SK-N-MC (cell line): ENCODE results near the gene KLRC2.
"Not testable (repeated sequence)": the region's sequence is repeated elsewhere in the genome, so short reads cannot be mapped to it uniquely, and the experiment has no call there.

ENCODE experiments used
- DNase-seq: peaks from one replicate; pipeline ENCODE4 v3.0.0-alpha.2; 2011; ENCODE audit warnings: low read depth, low spot score
- H3K27ac ChIP-seq: fragments of 200-600 bp; sonication (generic); 2 replicates; pipeline ENCODE4 v1.5.1; 2016; ENCODE audit warnings: mixed run types
- H3K36me3 ChIP-seq: fragments of 200-600 bp; sonication (generic); 2 replicates; pipeline ENCODE4 v1.6.1; 2017; ENCODE audit warnings: antibody characterized with exemption, low read length, mixed read lengths; ENCODE audit not compliant: insufficient read depth
- H3K4me3 ChIP-seq: fragments of 200-600 bp; sonication (generic); 2 replicates; pipeline ENCODE4 v1.5.1; 2016
- H3K9ac ChIP-seq: fragments of 200-600 bp; sonication (generic); 2 replicates; pipeline ENCODE4 v1.8.0; 2017; ENCODE audit warnings: mixed run types, mixed read lengths; ENCODE audit not compliant: insufficient read length
- H3K9me3 ChIP-seq: fragments of 200-600 bp; sonication (generic); 2 replicates; pipeline ENCODE4 v1.6.1; 2017; ENCODE audit warnings: low read depth, mild to moderate bottlenecking, antibody characterized with exemption, low read length, moderate library complexity, mixed read lengths
- EZH2 ChIP-seq: fragments of 200-600 bp; sonication (generic); IDR thresholded peaks from one replicate; pipeline ENCODE4 v1.6.1; 2017; ENCODE audit warnings: antibody characterized with exemption
- FOXP2 ChIP-seq: optimal IDR thresholded peaks from 2 replicates; pipeline ENCODE3; 2011; ENCODE audit warnings: mild to moderate bottlenecking, moderate library complexity; ENCODE audit not compliant: insufficient read depth; ENCODE audit errors: extremely low read length, control extremely low read depth
- POLR2AphosphoS5 ChIP-seq: IDR thresholded peaks from 2 replicates; pipeline ENCODE4 v1.6.1; 2012; ENCODE audit warnings: mild to moderate bottlenecking, low read depth, low read length, borderline replicate concordance

The KLRC2 gene

GRCh38 chr12:10435816-10436215, at the start of gene KLRC2:
KLRC2 (minus strand) TSS chr12:10436010; CDS start chr12:10435986, 24 bp downstream.
- H3K27ac ChIP-seq, H3K36me3 ChIP-seq, H3K9me3 ChIP-seq, H3K4me3 ChIP-seq, DNase-seq, H3K9ac ChIP-seq: not testable (repeated sequence)

DNA sequence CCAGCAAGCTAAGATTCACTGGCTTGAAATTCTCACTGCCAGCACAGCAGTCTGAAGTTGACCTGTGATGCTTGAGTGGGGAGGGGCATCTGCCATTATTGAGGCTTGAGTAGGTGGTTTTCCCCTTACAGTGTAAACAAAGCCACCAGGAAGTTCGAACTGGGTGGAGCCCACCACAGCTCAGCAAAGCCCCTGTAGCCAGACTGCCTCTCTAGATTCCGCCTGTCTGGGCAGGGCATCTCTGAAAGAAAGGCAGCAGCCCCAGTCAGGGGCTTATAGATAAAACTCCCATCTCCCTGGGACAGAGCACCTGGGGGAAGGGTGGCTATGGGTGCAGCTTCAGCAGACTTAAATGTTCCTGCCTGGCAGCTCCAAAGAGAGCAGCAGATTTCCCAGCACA, 46.1 kb upstream of the KLRC2 start:
- not testable (repeated sequence) for H3K27ac ChIP-seq, H3K36me3 ChIP-seq, H3K4me3 ChIP-seq, DNase-seq, H3K9me3 ChIP-seq, H3K9ac ChIP-seq

GRCh38 chr12:10472808-10473207, 37.0 kb upstream of the KLRC2 start:
- not testable (repeated sequence) for H3K27ac ChIP-seq, DNase-seq, H3K9ac ChIP-seq, H3K9me3 ChIP-seq, H3K36me3 ChIP-seq, H3K4me3 ChIP-seq

DNA sequence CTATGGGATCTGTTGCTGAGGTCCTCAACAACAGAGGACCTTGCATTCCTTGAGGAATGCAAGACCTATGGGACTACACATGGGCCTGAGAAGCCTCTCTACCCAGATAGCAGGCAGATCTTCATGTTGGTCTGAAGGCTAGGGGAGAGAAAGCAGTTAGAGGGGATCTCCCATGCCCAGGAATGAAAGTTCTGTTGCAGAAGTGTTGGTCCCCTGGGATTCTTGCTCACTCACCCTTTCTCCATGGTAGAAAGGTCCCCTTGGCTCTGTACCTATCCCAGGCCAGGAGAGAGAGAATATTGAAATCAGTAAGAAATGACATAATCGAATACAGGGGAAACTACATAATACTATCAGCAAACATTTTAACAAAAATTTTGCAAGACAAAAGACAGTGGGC, 33.9 kb upstream of the KLRC2 start:
- DNase-seq = no peak
- Histone ChIP-seq H3K9ac (no peak overlapping the region), H3K27ac (no peak overlapping the region), H3K36me3 (no peaks in the 10 kb centered on the region), H3K4me3 (no peak overlapping the region), H3K9me3 (no peaks in the 10 kb centered on the region)
- no peak for TF ChIP-seq POLR2AphosphoS5
- no peak for TF ChIP-seq EZH2
- TF ChIP-seq FOXP2 = no peak

- Histone ChIP-seq H3K9me3 (no peaks in the 10 kb centered on the region), H3K4me3 (no peak overlapping the region)
These were observed 30.5 kb upstream of the KLRC2 start for GRCh38 chr12:10466311-10466710.

GRCh38 chr12:10457760-10458159, 21.9 kb upstream of the KLRC2 start:
- TF ChIP-seq POLR2AphosphoS5 (no peak), EZH2 (no peak), FOXP2 (no peak)
- no peak overlapping the region for H3K4me3 ChIP-seq
- no peak for DNase-seq
- H3K9ac ChIP-seq = no peak overlapping the region
- H3K36me3 ChIP-seq = no peaks in the 10 kb centered on the region
- no peak overlapping the region for H3K27ac ChIP-seq
- H3K9me3 ChIP-seq = no peaks in the 10 kb centered on the region

More at GRCh38 chr12:10466311-10466710, 30.5 kb upstream of the KLRC2 start:
- Histone ChIP-seq H3K36me3 (no peaks in the 10 kb centered on the region), H3K9ac (no peak overlapping the region), H3K27ac (no peak overlapping the region)
- DNase-seq = no peak
- TF ChIP-seq FOXP2 (no peak), POLR2AphosphoS5 (no peak), EZH2 (no peak)

DNA sequence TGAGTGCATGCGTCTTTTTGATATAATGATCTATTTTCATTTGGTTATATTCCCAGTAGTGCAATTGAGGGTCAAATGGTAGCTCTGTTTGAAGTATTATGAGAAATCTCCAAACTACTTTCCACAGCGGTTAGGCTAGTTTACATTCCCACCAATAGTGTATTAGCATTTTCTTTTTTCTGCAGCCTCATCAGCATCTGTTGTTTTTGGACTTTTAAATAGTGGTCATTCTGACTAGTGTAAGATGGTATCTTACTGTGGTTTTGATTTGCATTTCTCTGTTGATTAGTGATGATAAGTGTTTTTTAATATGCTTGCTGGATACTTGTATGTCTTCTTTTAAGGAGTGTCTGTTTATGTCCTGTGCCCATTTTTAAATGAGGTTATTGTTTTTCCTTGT, 21.0 kb upstream of the KLRC2 start:
- no peak for TF ChIP-seq EZH2
- no peak for TF ChIP-seq FOXP2
- no peak for TF ChIP-seq POLR2AphosphoS5
- no peak for DNase-seq
- Histone ChIP-seq H3K36me3 (no peaks in the 10 kb centered on the region), H3K4me3 (no peak overlapping the region), H3K9ac (no peak overlapping the region), H3K27ac (no peak overlapping the region), H3K9me3 (no peaks in the 10 kb centered on the region)

GRCh38 chr12:10455766-10456165, 20.0 kb upstream of the KLRC2 start:
- H3K36me3 ChIP-seq = no peaks in the 10 kb centered on the region
- no peak overlapping the region for H3K9ac ChIP-seq
- no peak overlapping the region for H3K4me3 ChIP-seq
- no peaks in the 10 kb centered on the region for H3K9me3 ChIP-seq
- DNase-seq = no peak
- H3K27ac ChIP-seq = no peak overlapping the region
- TF ChIP-seq POLR2AphosphoS5 = no peak
- TF ChIP-seq FOXP2 = no peak
- no peak for TF ChIP-seq EZH2

DNA sequence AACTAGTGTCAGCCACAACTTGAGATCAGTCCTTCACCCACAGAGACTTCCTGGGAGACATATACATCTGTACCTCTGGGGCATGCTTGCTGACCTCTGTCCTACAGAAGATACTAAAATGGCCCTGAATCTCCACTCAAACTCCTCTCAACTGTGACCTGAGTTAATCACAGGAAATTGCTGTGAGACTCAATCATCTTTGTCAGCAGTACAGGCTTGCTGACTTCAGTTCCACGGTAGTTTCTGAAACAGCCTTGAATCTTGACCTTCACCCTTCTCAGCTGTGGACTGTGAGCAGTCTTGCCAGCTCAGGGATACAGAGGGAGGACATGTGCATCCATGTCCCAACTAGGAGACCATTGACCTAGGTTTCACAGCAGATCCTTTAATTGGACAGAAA, 18.7 kb upstream of the KLRC2 start:
- Histone ChIP-seq H3K9me3 (no peaks in the 10 kb centered on the region), H3K27ac (no peak overlapping the region), H3K4me3 (no peak overlapping the region), H3K36me3 (no peaks in the 10 kb centered on the region), H3K9ac (no peak overlapping the region)
- DNase-seq = no peak
- TF ChIP-seq EZH2 (no peak), POLR2AphosphoS5 (no peak), FOXP2 (no peak)

GRCh38 chr12:10453156-10453555, 17.3 kb upstream of the KLRC2 start, which contains the start of gene KLRC1:
KLRC1 (minus strand) TSS chr12:10453377; CDS start chr12:10451156, 2,221 bp downstream.
- no peak for TF ChIP-seq FOXP2
- TF ChIP-seq EZH2 = no peak
- no peak within 1 kb of the TSS for H3K9ac ChIP-seq
- no peaks in the 10 kb centered on the region for H3K36me3 ChIP-seq
- H3K4me3 ChIP-seq = no peak within 1 kb of the TSS
- no peak for DNase-seq
- H3K9me3 ChIP-seq = no peaks in the 10 kb centered on the region
- no peak within 1 kb of the TSS for H3K27ac ChIP-seq
